CD14-positive monocyte (primary cell): Measurements from ENCODE around the gene ABCC3. TPM values are rescaled to one million over a fixed set of nuclear protein-coding genes. Genes with fewer than 3 reads are reported as not detected.

Experiments
- DNase-seq, 3 donors: peaks; one replicate each; pipeline ENCODE4 v3.0.0-alpha.2; 2011 to 2022
- H2AFZ ChIP-seq: 2 replicates; pipeline ENCODE4 v1.6.0; 2012; ENCODE audit warnings: mild to moderate bottlenecking, low read depth, low read length, inconsistent platforms; ENCODE audit not compliant: insufficient read depth, poor library complexity, severe bottlenecking
- H3K27ac ChIP-seq, 2 donors: 1 replicate in 1 of 2; 2 replicates in 1 of 2; pipeline ENCODE4 v1.5.1; 2012 to 2013; ENCODE audit warnings: low read length in 2 of 2, control low read depth in 1 of 2, inconsistent platforms in 1 of 2, low read depth in 1 of 2, mild to moderate bottlenecking in 1 of 2
- H3K27me3 ChIP-seq, 2 donors: one replicate each; pipeline versions ENCODE4 v1.6.0 to v1.6.1; 2011 to 2013; ENCODE audit warnings: low read length in 2 of 2; ENCODE audit not compliant: control insufficient read depth in 2 of 2, insufficient read depth in 2 of 2
- H3K36me3 ChIP-seq, 2 donors: replicated peaks in 1 of 2; 1 replicate in 1 of 2; 2 replicates in 1 of 2; pipeline versions ENCODE4 v1.5.1 to v1.6.1; 2012 to 2013; ENCODE audit warnings: low read length in 2 of 2, control low read depth in 1 of 2, inconsistent platforms in 1 of 2, mild to moderate bottlenecking in 1 of 2; ENCODE audit not compliant: insufficient read depth in 2 of 2, control insufficient read depth in 1 of 2
- H3K4me1 ChIP-seq, 2 donors: 1 replicate in 1 of 2; 2 replicates in 1 of 2; pipeline versions ENCODE4 v1.5.1 to v1.6.1; 2012 to 2013; ENCODE audit warnings: low read length in 2 of 2, control low read depth in 1 of 2, inconsistent platforms in 1 of 2, mild to moderate bottlenecking in 1 of 2, moderate library complexity in 1 of 2; ENCODE audit not compliant: insufficient read depth in 2 of 2, control insufficient read depth in 1 of 2
- H3K4me2 ChIP-seq: replicated peaks from 2 replicates; pipeline ENCODE3; 2012; ENCODE audit warnings: low read length, moderate library complexity, mild to moderate bottlenecking; ENCODE audit not compliant: poor library complexity, severe bottlenecking; ENCODE audit errors: extremely low read depth
- H3K4me3 ChIP-seq, 3 experiments: fragments of 200-600 bp in 1 of 3; sonication (generic) in 1 of 3; replicated peaks in 1 of 3; 1 replicate in 2 of 3; 2 replicates in 1 of 3; pipeline ENCODE4 v1.5.1; 2011 to 2013; ENCODE audit warnings: low read length in 3 of 3, mild to moderate bottlenecking in 3 of 3, control low read depth in 2 of 3, low read depth in 2 of 3, inconsistent platforms in 1 of 3, moderate library complexity in 1 of 3
- H3K79me2 ChIP-seq: 2 replicates; pipeline ENCODE4 v1.6.0; 2012; ENCODE audit warnings: mild to moderate bottlenecking, control low read depth, inconsistent platforms, low read length, moderate library complexity; ENCODE audit not compliant: insufficient read depth
- H3K9ac ChIP-seq: 2 replicates; pipeline ENCODE4 v1.6.0; 2017; ENCODE audit warnings: low read length, mild to moderate bottlenecking; ENCODE audit not compliant: insufficient read depth, poor library complexity, severe bottlenecking
- H3K9me3 ChIP-seq, 2 donors: replicated peaks in 1 of 2; 1 replicate in 1 of 2; 2 replicates in 1 of 2; pipeline versions ENCODE4 v1.5.1 to v1.6.1; 2012 to 2013; ENCODE audit warnings: low read length in 2 of 2, control low read depth in 1 of 2; ENCODE audit not compliant: control insufficient read depth in 1 of 2, insufficient read depth in 1 of 2
- H4K20me1 ChIP-seq: 2 replicates; pipeline ENCODE4 v1.6.0; 2012; ENCODE audit warnings: mild to moderate bottlenecking, low read length, control low read depth, moderate library complexity; ENCODE audit not compliant: insufficient read depth
- H3K27ac Mint-ChIP-seq, 7 donors: one replicate each; pipeline ENCODE4 v1.8.0; 2020; ENCODE audit warnings: mild to moderate bottlenecking in 7 of 7, mixed read lengths in 7 of 7, moderate library complexity in 6 of 7, inconsistent platforms in 2 of 7
- H3K27me3 Mint-ChIP-seq, 3 donors: one replicate each; pipeline ENCODE4 v1.8.0; 2021 to 2022; ENCODE audit warnings: low read depth in 3 of 3, mild to moderate bottlenecking in 3 of 3, mixed read lengths in 3 of 3, moderate library complexity in 3 of 3, inconsistent platforms in 1 of 3
- H3K36me3 Mint-ChIP-seq, 2 donors: one replicate each; pipeline ENCODE4 v1.8.0; 2020; ENCODE audit warnings: mixed read lengths in 2 of 2, inconsistent platforms in 1 of 2, mild to moderate bottlenecking in 1 of 2
- H3K4me1 Mint-ChIP-seq: one replicate; pipeline ENCODE4 v1.8.0; 2020; ENCODE audit warnings: mild to moderate bottlenecking, mixed read lengths
- H3K4me3 Mint-ChIP-seq, 2 donors: one replicate each; pipeline ENCODE4 v1.8.0; 2020; ENCODE audit warnings: mild to moderate bottlenecking in 2 of 2, mixed read lengths in 2 of 2, moderate library complexity in 1 of 2
- H3K9me3 Mint-ChIP-seq, 7 donors: one replicate each; pipeline ENCODE4 v1.8.0; 2020 to 2022; ENCODE audit warnings: mixed read lengths in 7 of 7, mild to moderate bottlenecking in 6 of 7, moderate library complexity in 6 of 7, inconsistent platforms in 2 of 7
- CTCF ChIP-seq: fragments of 200-600 bp; IDR thresholded peaks from one replicate; pipeline ENCODE4 v1.8.0; 2022; ENCODE audit warnings: antibody characterized with exemption, mild to moderate bottlenecking
- WGBS: methylation state at CpG from one replicate; pipeline ENCODE4 v1.1.5; 2013; ENCODE audit warnings: missing lambda C conversion rate; ENCODE audit not compliant: insufficient coverage; 5-methylcytosine and 5-hydroxymethylcytosine counted together
- intact Hi-C, 2 donors: fragments of 100-400 bp; cut with micrococcal nuclease; formaldehyde crosslinking; loops; one replicate each; pipeline versions ENCODE4 v1.15.0 to v1.15.1; 2023
- polyA plus RNA-seq, 3 donors: library from polyadenylated mRNA; depleted of rRNA in 1 of 3; unstranded in 2 of 3; stranded (reverse) in 1 of 3; fragments of 300-500 nt in 2 of 3; fragments of >200 nt in 1 of 3; fragmentation: Illumina TruSeq in 2 of 3; gene quantifications; 1 replicate in 2 of 3; 2 replicates in 1 of 3; pipeline ENCODE4 v1.2.3, GENCODE V29; 2012 to 2021

Gene ABCC3
- polyA plus RNA-seq, 3 donors, result 2.7 to 74.5 (median 11.4) TPM

GRCh38 chr17:50666316-50666715, 31.6 kb downstream of the ABCC3 start:
- no peaks in the 10 kb centered on the region for H3K9me3 ChIP-seq
- H3K27ac ChIP-seq, result no peak overlapping the region
- peaks cover 0 to 2% of the 10 kb centered on the region in 2 donors for H3K36me3 Mint-ChIP-seq
- no peaks in the 10 kb centered on the region for H3K27me3 ChIP-seq
- H3K4me3 Mint-ChIP-seq, result no peak overlapping the region
- H3K4me3 ChIP-seq, result no peak overlapping the region
- TF ChIP-seq CTCF, result no peak
- no peaks in the 10 kb centered on the region for H3K36me3 ChIP-seq
- H3K9ac ChIP-seq, result no peak overlapping the region
- H3K79me2 ChIP-seq, result no peaks in the 10 kb centered on the region
- H3K9me3 Mint-ChIP-seq, result no peaks in the 10 kb centered on the region
- H3K4me1 ChIP-seq, result peaks cover 16 to 44% of the 10 kb centered on the region in 2 donors
- H3K27me3 Mint-ChIP-seq, result peaks cover 0 to 10% (median 9%) of the 10 kb centered on the region in 3 donors
- intact Hi-C loops, result no loop called here
- no peaks in the 10 kb centered on the region for H4K20me1 ChIP-seq
- 93% methylated on average over 6 of the region's 8 CpGs for WGBS
- DNase-seq, result no peak
- H3K4me2 ChIP-seq, result no peak overlapping the region
- H3K4me1 Mint-ChIP-seq, result peaks cover 42% of the 10 kb centered on the region
- H2AFZ ChIP-seq, result no peak overlapping the region
- no peak overlapping the region for H3K27ac Mint-ChIP-seq

DNA sequence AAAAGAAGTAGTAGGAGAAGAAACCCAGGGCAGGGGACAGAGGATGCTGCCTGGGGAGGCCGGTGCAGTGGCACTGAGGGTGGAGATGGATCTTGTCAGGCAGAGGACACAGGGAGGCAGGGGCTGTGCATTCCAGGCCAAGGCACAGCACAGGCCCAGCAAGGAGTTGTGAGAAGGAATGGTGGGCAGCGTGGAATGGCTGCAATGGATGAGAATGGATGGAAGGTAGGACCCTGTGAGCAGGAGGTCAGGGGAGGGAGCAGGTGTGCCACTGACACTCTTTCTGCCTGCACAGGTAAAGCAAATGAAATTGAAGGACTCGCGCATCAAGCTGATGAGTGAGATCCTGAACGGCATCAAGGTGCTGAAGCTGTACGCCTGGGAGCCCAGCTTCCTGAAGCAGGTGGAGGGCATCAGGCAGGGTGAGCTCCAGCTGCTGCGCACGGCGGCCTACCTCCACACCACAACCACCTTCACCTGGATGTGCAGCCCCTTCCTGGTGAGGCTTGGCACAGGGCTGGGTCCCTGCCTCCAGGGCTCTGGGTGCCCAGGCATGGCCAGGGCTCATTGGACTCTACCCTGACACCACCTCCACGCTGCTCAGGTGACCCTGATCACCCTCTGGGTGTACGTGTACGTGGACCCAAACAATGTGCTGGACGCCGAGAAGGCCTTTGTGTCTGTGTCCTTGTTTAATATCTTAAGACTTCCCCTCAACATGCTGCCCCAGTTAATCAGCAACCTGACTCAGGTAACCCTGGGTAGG, 32.8 kb downstream of the ABCC3 start:
- DNase-seq, result no peak
- H3K9ac ChIP-seq, result no peak overlapping the region
- no peaks in the 10 kb centered on the region for H4K20me1 ChIP-seq
- no peaks in the 10 kb centered on the region for H3K79me2 ChIP-seq
- H3K9me3 Mint-ChIP-seq, result no peaks in the 10 kb centered on the region
- no peak for TF ChIP-seq CTCF
- no peaks in the 10 kb centered on the region for H3K27me3 ChIP-seq
- peaks cover 0 to 4% of the 10 kb centered on the region in 2 donors for H3K36me3 Mint-ChIP-seq
- peaks cover 4 to 34% of the 10 kb centered on the region in 2 donors for H3K4me1 ChIP-seq
- H3K27ac ChIP-seq, result no peak overlapping the region
- no peak overlapping the region for H3K27ac Mint-ChIP-seq
- H2AFZ ChIP-seq, result no peak overlapping the region
- H3K27me3 Mint-ChIP-seq, result peaks cover 0 to 10% (median 7%) of the 10 kb centered on the region in 3 donors
- WGBS, result 92% methylated on average over 9 of the region's 14 CpGs
- H3K36me3 ChIP-seq, result no peaks in the 10 kb centered on the region
- intact Hi-C loops, result no loop called here
- H3K4me1 Mint-ChIP-seq, result peaks cover 30% of the 10 kb centered on the region
- no peaks in the 10 kb centered on the region for H3K9me3 ChIP-seq
- H3K4me2 ChIP-seq, result no peak overlapping the region
- no peak overlapping the region for H3K4me3 ChIP-seq
- no peak overlapping the region for H3K4me3 Mint-ChIP-seq
